A549 (cell line): ENCODE results near the gene ADAMTS15.

Experiments used
- NPAS2 ChIP-seq: fragments of 250-450 bp; sonication (Bioruptor Pico); IDR thresholded peaks from 2 replicates; pipeline ENCODE4 v1.8.0; 2022; ENCODE audit warnings: mild to moderate bottlenecking, moderate library complexity, borderline replicate concordance
- POLR2A ChIP-seq: IDR thresholded peaks from 2 replicates; pipeline ENCODE4 v1.6.1; 2012; ENCODE audit warnings: mild to moderate bottlenecking, low read length
- ZFP36 ChIP-seq: fragments of 450-650 bp; IDR thresholded peaks from 2 replicates; pipeline ENCODE4 v1.6.1; 2014; ENCODE audit warnings: borderline replicate concordance; ENCODE audit not compliant: partially characterized antibody
- TF ChIP-seq, protein P1 (sequence below): fragments of >200 bp; sonication (Bioruptor Twin); formaldehyde crosslinking; IDR thresholded peaks from 3 replicates; pipeline ENCODE4 v1.5.1; 2016
- TF ChIP-seq, protein P2 (sequence below): fragments of 200-600 bp; sonication (generic); IDR thresholded peaks from 2 replicates; pipeline ENCODE4 v1.6.1; 2016; ENCODE audit warnings: antibody characterized with exemption, mild to moderate bottlenecking, moderate library complexity

DNA sequence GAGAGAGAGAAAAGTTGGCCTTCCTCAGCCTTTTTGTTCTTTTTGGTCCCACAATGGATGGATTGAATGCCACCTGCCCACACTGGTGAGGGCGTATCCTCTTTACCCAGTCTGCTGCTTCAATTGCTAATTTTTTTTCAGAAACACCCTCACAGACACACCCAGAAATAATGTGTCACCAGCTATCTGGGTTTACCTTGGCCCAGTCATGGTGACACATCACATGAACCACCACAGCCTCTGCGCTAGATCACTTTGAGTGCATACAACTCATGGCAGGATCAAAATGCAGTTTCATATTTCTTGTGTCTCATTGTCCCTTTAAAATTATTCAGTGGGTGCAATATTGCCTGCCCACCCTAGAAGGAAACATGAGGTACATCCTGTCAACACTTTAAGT, 63.3 kb downstream of the ADAMTS15 start:
- TF ChIP-seq, protein P1, sequence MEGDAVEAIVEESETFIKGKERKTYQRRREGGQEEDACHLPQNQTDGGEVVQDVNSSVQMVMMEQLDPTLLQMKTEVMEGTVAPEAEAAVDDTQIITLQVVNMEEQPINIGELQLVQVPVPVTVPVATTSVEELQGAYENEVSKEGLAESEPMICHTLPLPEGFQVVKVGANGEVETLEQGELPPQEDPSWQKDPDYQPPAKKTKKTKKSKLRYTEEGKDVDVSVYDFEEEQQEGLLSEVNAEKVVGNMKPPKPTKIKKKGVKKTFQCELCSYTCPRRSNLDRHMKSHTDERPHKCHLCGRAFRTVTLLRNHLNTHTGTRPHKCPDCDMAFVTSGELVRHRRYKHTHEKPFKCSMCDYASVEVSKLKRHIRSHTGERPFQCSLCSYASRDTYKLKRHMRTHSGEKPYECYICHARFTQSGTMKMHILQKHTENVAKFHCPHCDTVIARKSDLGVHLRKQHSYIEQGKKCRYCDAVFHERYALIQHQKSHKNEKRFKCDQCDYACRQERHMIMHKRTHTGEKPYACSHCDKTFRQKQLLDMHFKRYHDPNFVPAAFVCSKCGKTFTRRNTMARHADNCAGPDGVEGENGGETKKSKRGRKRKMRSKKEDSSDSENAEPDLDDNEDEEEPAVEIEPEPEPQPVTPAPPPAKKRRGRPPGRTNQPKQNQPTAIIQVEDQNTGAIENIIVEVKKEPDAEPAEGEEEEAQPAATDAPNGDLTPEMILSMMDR: no peak
- TF ChIP-seq, protein P2, sequence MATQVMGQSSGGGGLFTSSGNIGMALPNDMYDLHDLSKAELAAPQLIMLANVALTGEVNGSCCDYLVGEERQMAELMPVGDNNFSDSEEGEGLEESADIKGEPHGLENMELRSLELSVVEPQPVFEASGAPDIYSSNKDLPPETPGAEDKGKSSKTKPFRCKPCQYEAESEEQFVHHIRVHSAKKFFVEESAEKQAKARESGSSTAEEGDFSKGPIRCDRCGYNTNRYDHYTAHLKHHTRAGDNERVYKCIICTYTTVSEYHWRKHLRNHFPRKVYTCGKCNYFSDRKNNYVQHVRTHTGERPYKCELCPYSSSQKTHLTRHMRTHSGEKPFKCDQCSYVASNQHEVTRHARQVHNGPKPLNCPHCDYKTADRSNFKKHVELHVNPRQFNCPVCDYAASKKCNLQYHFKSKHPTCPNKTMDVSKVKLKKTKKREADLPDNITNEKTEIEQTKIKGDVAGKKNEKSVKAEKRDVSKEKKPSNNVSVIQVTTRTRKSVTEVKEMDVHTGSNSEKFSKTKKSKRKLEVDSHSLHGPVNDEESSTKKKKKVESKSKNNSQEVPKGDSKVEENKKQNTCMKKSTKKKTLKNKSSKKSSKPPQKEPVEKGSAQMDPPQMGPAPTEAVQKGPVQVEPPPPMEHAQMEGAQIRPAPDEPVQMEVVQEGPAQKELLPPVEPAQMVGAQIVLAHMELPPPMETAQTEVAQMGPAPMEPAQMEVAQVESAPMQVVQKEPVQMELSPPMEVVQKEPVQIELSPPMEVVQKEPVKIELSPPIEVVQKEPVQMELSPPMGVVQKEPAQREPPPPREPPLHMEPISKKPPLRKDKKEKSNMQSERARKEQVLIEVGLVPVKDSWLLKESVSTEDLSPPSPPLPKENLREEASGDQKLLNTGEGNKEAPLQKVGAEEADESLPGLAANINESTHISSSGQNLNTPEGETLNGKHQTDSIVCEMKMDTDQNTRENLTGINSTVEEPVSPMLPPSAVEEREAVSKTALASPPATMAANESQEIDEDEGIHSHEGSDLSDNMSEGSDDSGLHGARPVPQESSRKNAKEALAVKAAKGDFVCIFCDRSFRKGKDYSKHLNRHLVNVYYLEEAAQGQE: no peak
- TF ChIP-seq ZFP36: no peak
- no peak for TF ChIP-seq POLR2A
- TF ChIP-seq NPAS2 (CRISPR knock-in tag): no peak
